Stimulated activated CD8-positive, alpha-beta memory T cell treated with anti-CD3 and anti-CD28 coated beads, Interleukin-7, amount 100 ng/mL, for 48 hours (primary cell): ENCODE data around the gene MGMT.

ENCODE experiments used
- DNase-seq, 2 donors: peaks; one replicate each; pipeline ENCODE4 v3.0.0-alpha.2; 2020; ENCODE audit warnings: low read depth in 1 of 2; ENCODE audit errors: extremely low read depth in 1 of 2

The MGMT gene

DNA sequence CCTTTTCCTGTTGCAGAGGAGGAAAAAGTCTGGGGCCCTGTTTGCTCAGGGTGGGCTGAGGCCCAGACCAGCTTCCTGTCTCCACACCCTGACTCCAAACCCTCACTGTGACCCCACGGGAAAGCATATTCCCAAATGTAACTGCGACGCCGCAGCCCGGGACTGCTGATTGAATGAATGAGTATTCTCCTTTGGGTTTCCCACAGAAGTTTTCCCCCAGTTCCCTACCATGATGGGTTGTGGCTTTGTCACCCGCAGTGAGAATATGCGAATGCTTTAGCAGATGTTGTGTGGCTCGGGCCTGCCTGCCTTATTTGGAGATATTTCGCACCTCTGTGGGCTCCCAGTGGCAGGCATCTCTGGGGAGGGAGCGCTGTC, 50.6 kb downstream of the MGMT start:
- DNase-seq: no peak

DNA sequence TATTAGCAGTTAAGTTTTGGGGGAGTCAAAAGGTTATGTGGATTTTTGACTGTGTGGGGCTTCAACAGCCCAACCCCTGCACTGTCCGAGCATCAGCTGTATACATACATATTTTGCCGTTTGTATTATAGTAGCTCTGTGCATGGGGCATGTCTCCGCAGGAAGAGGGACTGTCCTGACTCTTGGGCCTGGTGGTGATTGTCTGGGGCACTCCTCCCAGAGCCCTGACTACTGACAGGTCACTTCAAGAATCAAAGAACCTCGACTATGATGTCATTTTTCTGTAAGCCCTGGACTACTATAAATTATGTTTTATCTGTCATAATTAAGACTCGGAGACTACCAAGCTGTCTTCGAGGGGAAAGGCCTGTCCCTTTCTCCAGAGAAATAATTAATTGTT, 51.8 kb downstream of the MGMT start:
- no peak for DNase-seq

DNA sequence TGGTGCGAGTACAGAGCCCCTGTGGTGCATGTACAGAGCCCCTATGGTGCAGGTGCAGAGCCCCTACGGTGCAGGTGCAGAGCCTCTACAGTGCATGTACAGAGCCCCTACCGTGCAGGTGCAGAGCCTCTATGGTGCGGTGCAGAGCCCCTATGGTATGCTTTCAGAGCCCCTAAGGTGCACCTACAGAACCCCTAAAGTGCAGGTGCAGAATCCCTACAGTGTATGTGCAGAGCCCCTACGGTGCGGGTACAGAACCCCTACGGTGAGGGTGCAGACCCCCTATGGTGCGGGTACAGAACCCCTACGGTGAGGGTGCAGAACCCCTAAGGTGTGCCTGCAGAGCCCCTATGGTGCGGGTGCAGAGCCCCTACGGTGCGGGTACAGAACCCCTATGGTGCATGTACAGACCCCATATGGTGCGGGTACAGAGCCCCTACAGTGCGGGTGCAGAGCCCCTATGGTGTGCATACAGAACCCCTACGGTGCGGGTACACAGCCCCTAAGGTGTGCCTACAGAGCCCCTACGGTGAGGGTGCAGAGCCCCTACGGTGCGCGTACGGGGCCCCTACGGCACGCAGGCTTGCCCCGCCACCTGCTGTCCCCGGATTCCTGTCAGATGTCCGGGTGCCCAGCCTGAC, 53.5 kb downstream of the MGMT start:
- no peak for DNase-seq

DNA sequence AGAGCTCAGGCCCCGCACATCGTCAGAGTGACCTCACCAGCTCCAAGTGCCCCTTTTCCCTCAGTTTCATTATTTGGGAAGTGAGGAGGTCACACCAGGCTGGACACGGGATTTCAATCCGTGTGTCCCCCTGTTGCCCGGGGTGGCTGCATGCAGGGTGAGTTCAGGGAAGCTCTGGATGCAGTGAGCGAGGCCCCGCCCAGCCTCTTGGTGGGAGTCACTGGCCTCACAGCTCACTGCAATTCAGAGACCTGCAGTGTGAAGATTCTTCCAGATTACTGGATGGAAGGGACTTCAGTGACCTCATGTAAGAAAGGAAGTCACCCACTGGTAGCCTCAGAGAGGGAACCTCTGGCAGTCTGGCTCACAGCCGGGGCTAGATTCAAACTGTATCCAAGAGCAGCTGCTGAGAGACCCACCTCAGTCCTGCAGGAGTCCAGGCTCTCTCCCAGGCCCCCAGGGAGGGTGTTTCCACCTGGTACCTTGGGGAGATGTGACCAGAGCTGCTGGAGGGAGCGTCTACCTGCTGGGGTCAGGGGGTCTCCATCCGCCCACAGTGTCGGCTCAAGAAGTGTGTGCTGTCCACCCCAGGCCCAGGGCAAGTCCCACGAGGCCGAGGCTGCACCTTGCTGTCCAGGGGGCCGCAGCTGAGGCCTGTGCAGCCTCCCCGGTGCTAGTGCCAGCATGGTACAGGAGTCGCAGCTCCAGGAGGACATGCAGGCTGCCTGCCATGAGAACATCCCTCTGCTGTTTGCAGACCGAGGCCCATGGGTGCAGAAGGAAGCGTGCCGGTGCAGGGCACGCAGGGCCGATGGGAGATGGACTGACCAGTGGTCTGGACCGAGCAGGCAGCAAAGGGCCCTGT, 54.4 kb downstream of the MGMT start:
- DNase-seq: no peak

DNA sequence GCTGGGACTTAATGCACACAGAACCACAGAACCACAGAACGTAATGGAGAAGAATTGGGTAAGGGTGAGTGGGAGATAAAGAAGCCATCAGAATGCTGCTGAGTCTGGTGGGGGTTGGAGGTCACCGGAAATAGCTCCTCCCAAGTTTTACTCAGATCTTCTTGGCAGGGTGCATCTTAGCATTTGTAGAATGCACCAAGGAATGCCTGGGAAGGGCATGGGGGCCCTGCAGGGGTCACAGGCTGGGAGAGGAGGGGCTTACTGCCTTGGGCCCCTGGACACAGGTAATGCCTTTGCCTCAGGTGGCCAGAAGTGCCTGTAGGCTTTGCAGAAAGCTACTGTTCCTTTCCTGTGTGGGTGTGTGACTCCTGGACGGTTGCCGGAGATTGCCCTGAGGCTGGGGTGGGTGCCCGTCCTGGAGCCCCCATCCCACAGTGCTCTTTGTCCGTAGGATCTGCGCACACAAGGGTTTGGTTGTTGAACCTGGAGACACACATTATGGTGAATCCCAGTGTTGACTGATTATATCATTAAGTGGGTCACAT, 55.1 kb downstream of the MGMT start:
- no peak for DNase-seq

DNA sequence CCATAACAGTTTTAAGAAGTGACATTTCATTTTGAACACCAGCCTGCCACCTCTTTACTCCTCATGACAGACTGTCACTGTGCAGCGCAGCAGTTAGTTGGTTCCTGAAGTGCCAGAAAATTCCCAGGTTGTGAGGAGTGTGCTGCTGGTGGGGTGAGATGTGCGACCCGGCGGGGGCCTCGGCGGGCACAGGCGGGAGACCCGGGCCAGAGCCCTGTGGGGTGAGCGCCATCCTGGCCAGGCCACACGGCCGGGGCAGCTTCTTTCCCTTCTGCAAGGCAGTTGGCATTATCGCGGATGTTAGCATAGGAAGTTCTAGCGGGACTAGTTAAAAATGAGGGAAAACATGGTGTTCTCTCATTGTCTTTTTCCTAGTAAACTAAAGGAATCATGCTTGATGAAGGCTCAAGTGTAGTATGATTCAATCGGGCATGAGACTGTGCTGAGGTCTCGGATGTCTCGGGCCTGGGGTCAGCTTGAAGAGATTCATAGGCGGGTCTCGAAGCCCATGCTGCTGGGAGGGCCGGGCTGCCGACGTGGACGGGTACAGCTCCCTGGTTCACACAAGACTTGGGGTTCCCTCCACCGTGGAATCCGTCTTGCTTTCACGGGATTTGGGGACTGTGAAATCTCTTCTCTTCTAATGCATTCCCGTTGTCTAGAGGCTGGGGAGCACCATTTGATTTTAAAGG, 56.1 kb downstream of the MGMT start:
- DNase-seq: no peak

DNA sequence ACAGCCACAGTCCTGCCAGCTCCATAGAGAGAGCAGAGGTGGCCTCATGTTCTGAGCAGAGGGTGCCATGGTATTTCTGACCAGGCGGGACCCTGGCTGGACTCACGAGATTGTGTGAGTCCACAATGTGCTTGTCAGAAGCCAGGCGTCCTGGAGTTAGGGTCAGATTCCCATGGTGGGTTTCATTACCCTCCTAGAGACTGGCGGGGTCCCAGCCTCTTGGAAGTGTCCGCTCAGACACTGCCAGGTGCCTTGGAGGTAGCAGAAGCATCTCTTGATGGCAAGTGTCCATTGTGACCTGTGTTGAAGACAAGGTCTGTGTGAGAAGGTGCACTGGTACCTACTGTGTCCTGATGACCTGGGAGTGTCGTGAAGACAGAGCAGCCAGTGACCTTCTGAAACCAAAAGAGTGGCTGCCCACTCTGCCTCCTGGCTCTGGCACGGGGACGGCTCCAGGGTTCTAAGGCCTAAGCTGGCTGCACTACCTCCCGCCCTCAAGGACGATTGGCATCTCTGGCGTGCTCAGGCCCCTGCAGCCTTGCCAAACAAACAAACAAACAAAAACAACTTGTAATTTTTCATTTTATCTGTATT, 56.8 kb downstream of the MGMT start:
- no peak for DNase-seq

DNA sequence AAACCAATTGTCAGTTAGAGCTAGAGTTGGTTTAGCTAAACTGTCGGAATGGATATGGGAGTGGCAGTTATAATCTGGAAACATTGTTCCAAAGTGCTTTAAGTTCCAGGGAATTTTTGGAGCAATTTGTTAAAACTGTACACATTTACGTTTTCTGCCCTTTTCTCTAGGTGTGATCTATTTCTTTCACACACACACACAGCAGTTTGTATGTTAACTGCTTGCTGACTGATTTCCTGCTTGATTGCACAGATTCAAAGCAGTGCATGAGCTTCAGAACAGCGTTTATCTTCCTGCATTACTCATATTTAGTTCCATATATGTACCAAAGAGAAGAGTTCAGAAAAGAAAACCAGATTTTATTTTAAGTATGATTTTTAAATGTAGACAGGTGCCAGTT, 57.9 kb downstream of the MGMT start:
- DNase-seq: no peak

DNA sequence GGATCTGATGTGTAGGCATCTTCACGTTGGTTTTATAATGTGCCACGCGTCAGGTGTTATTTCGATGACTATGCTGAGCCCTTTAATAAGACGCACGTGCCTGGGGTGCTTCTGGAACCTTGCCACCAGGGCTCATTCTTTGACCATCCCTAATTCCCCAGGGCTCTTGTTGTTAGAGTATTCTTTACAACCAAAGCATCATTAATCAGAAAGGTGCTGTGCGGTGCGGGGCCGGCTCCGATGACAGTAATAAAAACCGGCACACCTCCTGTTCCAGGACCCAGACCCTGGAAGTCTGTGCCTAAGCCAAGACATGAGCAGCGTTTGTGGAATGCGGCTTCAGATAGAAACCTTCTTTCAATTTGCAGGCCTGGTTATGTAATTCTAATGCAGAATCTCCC, 58.4 kb downstream of the MGMT start:
- DNase-seq: no peak

DNA sequence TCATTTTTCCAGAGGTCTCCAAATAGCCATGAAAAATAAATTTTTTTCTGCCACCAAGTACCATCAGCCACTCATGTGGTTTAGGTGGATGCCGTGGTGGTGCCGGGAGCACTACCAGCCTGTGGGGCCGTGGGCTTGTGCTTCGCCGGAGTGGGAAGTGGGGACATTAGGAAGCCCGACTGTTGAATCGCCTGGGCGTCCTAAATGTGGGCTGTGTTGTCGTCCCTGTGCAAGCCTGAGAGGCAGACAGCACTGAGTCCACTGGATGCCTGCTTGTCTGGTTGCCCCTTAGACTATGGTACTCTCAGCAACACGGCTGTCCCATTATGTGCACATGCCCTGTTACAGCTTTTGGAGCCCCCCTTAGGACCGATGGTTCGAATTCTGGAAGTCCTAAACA, 59.9 kb downstream of the MGMT start:
- no peak for DNase-seq

DNA sequence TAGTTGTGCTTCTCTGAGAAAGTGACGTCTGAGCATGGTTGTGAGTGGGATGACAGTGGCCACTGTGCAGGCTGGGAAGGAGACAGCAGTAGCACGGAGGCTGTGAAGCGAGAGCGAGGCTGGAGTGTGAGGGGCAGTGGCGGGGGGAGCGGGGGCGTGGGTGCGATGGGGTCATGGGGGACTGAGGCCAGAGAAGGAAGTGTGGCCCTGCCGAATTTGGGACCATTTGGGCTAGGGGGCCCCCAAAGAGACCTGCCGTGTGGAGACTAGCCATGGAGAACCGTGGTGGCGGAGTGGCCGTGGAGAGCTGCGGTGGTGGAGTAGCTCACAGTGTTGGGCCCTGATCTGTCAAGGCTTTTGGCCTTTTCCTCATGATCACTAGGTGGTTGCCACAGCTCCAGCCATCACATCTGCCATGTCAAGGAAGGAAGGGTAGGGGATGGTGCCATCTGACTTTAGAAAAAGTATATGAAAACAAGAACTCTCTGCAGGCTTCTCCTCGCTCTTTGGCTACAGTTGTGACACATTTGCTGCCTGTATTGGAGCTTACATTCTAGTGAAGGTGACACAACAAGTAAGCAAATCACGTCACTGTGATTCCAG, 61.4 kb downstream of the MGMT start:
- DNase-seq: no peak

DNA sequence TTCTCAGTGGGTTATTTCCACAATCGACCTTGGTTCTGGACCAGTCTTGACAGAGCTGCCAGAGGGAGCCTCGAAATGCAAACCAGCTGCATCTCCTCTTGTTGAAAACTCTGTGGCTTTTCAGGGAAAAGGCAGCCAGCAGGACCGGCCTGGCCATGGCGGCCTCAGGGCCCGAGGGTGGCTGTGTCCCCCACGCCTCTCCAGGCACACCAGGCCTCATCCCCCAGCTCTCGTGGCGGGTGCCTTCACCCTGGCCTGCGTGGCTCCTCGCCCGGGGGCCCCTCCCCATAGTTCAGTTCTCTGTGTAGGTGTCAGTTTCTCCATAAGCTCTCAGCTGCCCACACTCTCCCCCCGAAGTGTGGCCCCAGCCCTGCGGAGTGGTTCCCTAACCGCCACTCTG, 63.5 kb downstream of the MGMT start:
- DNase-seq: no peak

DNA sequence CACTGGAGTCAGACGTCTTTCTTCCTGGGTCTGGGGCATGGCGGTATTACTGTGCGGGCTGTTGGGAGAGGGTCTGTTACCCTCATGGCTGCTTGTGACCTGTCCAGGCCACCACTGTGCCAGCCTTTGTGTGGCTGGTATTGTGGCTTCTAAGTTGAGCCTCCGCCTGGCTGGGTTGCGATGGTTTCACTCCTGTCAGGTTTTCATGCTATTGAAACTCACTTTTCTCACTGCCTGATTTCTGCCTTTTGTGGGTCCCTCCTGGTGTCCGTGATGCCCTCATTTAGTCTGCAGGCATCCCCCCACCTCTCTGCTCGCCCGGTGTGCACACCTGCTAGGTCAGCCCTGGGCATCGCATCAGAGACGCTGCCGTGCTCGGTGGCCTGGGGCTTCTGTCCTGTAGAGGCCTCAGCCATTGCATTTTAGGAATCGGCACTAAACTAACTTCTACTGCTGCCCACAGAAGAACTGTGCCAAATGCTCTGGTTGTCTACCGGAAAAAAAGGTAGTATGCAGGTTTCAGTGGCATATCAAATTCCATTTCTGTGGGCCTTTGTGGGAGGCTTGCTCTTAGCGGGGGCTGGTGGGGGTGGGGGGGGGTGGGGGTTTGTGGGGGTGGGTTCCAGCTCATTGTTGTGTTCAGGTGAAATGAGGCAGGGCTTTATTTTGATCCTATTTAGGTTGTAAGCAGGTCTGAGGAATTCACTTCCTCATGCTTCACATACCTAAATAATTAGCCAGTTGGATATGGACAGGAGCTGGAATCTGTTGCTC, 64.3 kb downstream of the MGMT start:
- DNase-seq: no peak

DNA sequence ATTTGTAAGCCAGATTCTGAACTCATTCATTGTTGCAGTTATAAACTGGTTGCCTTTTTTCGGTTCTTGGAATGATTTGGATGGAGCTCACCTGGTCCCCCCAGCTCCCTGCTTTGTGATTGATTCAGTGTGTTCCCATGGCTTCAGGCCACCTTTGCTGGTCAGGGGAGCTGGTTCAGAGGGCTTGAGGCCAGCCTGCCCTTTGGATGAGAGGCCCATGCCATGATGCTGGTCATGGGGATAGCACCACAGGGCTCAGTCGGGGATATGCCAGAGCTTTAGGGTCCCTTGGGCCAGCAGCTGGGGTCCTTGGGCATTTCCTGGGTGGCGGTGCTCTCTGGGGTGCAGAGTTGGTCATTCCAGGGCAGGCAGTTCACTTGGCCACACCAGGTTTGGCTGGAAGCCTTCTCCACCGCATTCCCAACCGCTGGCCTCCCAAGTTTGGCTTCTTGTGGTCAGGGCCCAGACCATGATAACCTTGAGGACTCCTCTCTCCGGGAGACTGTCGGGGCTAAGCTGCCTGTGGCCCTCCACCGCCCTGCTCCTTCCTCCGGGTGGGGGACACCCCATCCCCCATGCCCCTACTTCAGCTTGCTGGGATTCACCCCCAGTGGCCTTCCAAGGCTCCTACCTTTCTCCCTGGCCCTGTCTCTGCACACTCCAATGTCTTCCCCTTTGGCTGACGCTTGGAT, 65.1 kb downstream of the MGMT start:
- no peak for DNase-seq

DNA sequence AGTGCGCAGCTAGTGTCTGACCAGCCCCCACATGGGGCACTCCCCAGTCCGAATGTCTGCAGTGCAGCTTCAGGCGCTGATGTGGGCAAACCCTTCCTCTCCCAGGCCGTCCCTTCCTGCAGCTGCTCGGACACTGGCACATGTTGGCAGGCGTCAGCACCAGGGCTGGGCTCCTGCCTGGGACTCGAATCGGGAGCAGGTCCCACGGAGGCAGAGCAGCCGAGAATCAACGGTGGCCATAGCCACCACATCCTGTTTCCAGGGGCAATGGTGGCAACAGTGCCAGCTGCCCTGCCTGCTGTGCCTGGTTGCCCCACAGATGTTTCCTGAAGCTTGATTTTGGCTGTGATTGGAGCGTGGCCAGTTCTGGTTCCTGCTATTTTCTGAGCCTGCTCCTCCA, 65.8 kb downstream of the MGMT start:
- no peak for DNase-seq

DNA sequence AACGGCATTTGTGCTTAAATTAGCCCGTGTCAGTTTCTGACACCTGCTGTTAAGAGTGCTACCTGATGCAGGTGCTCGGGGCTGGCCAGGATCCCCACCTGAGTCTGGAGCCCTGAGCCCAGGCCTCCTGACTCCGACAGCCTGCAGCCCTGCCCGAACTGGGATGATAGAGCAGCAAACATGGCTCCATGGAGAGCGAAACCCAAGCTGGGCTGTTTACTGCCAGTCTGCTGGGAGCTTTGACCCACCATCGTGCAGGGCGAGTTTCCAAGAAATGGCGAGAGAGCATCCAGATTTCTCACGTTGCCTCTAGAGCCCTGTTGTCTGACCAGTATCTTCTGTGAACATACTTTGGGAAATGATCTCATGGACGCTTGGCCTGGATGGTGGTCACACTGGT, 66.2 kb downstream of the MGMT start:
- DNase-seq: no peak

DNA sequence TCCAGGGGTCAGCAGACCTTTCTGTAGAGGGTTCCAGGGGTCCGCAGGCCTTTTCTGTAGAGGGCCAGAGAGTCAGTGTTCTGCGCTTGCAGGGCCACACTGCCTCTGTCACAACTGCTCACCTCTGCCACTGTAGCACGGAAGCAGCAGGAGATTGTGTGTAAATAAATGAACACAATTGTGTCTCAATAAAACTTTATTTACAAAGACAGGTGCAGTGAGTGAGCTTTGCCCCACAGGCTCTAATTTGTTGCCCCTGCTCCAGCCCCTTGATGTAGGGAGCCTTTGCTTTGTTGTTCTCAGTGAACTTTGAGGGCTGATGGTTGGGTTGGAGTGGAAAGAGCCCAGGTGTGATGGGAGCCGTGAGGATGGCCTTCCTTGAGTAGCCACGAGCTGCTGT, 67.8 kb downstream of the MGMT start:
- no peak for DNase-seq

DNA sequence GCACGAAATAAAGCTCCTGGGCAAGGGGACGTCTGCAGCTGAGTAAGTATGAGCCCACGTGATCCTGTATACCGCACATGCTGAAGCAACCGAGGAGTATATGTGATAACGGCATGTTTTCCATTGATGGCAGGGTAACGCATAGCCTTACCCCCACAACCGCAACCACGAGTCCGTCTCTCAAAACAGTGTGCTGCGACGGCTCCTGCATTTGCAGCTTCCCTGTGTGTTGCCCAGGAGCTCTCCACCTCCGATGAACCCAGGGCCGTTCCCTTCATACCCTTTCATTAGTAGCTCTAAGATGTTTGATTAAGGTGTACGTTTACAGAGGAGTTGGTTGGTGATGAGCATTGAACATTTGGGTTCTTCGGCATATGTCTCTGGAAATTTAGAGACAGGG, 69.3 kb downstream of the MGMT start:
- DNase-seq: no peak

DNA sequence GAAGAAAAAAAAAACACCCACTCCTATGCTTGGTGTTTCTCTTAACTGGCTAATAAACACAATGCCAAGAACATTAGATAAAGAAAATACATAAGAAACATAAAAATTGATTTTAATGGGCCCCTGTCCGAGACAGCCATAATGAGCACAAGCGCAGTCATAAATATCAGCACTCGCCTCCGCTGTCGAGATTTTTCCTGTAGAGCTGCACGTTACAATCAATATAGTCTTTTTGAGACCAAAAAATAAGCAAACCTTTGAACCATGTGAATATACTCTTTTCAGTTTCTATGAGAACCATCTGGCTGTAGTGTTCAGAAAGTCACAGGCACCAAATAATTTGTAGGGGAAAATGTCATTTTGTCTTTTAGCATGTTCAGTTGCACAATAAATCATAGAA, 70.1 kb downstream of the MGMT start:
- DNase-seq: no peak

DNA sequence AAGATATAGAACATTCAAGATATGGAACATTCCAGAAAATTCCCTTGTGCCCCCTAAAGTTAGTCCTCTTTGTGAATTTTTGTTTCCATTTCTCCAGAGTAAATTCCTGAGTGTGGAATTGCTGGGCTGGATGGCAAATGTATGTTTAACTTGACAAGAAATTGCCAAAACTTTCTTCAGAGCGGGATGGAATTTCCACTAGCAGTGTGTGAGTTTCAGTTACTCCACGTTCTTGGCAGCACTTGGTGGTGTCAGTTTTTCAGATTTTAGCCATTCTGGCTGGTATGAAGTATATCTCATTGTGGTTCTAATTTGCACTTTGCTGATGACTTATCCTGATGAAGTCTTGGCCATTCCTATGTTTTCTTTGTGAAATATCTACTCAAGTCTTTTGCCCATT, 71.2 kb downstream of the MGMT start:
- no peak for DNase-seq
